NCI-H187 (cell line): Measurements from ENCODE around the gene PPP2R5A.
A peak's percentile ranks its signal among the peaks of the same experiment; 100 is the strongest.
"Not testable (repeated sequence)": the region's sequence is repeated elsewhere in the genome, so short reads cannot be mapped to it uniquely, and the experiment has no call there.

Experiments used
- DNase-seq, 2 experiments: peaks; one replicate each; lab custom pipeline; 2025; lab: John Stamatoyannopoulos, UW

The PPP2R5A gene

GRCh38 chr1:212267460-212267859, 17.8 kb upstream of the PPP2R5A start:
- no peak for DNase-seq

- no peak for DNase-seq
These were observed 15.9 kb upstream of the PPP2R5A start for GRCh38 chr1:212269306-212269705.

GRCh38 chr1:212270564-212270963, 14.6 kb upstream of the PPP2R5A start:
- DNase-seq, result no peak

- DNase-seq, result no peak
These were observed 14.0 kb upstream of the PPP2R5A start for GRCh38 chr1:212271234-212271633.

- DNase-seq, result no peak
These were observed 13.3 kb upstream of the PPP2R5A start for GRCh38 chr1:212271823-212272485.

- DNase-seq, result no peak
These were observed 3.6 kb upstream of the PPP2R5A start for GRCh38 chr1:212281590-212281989.

- DNase-seq, result no peak
These were observed 1.5 kb upstream of the PPP2R5A start for GRCh38 chr1:212283741-212284140.

GRCh38 chr1:212284332-212284743, 872 bp upstream of the PPP2R5A start:
- no peak for DNase-seq

- peak; percentile 24 to 33 for DNase-seq
These were observed 710 bp downstream of the PPP2R5A start for GRCh38 chr1:212285685-212286555.

GRCh38 chr1:212286556-212287131, 1.4 kb downstream of the PPP2R5A start:
- peak in 1 of 2 experiments; percentile 33 for DNase-seq

GRCh38 chr1:212287261-212287895, 2.2 kb downstream of the PPP2R5A start:
- DNase-seq, result no peak

- not testable (repeated sequence) for DNase-seq
These were observed 2.8 kb downstream of the PPP2R5A start for GRCh38 chr1:212287995-212288394.

- DNase-seq, result no peak
These were observed 3.4 kb downstream of the PPP2R5A start for GRCh38 chr1:212288615-212289014.

- DNase-seq, result no peak
These were observed 4.3 kb downstream of the PPP2R5A start for GRCh38 chr1:212289262-212290077.

GRCh38 chr1:212290608-212291007, 5.4 kb downstream of the PPP2R5A start:
- DNase-seq, result no peak

GRCh38 chr1:212291505-212292134, 6.4 kb downstream of the PPP2R5A start:
- no peak for DNase-seq

GRCh38 chr1:212292250-212293105, 7.3 kb downstream of the PPP2R5A start:
- no peak for DNase-seq

- no peak for DNase-seq
These were observed 8.4 kb downstream of the PPP2R5A start for GRCh38 chr1:212293579-212293978.

GRCh38 chr1:212294983-212295382, 9.8 kb downstream of the PPP2R5A start:
- DNase-seq, result no peak

GRCh38 chr1:212295579-212295978, 10.4 kb downstream of the PPP2R5A start:
- DNase-seq, result no peak
